ENCODE data around the gene CHD1L. TPM values are rescaled to one million over a fixed set of nuclear protein-coding genes. Genes with fewer than 3 reads are reported as not detected.

The CHD1L gene
- total and polyA plus RNA-seq, 2 of the 4 experiments (the other 2 are of a cell fraction): 31.2 to 47.5 TPM

GRCh38 chr1:147217141-147217540 is 25.3 kb upstream of the CHD1L start:
- no peak overlapping the region for H2BK120ac ChIP-seq (ENCODE audit: low read depth, low read length)
- no CpG with 5 or more reads among the region's 7 CpGs for WGBS, 2 experiments (ENCODE audit: extremely low coverage in 2 of 2, insufficient read length in 1 of 2)
- no peaks in the 10 kb centered on the region; the same call in 1 of the 2 replicates for H3K9me1 ChIP-seq (ENCODE audit: insufficient read depth, low read length)
- ChIA-PET CTCF (interaction anchor here (0.7 kb wide), 1 partner anchor 47 kb away, joined by 3 read pairs; no protein-coding TSS in a partner anchor), POLR2A (ENCODE audit: unreplicated experiment) (no interaction called here)
- no peak overlapping the region for H3K27ac ChIP-seq (ENCODE audit: insufficient read depth, low read length)
- in situ Hi-C loops (cut with MboI; ENCODE audit: low sequenced_read_pairs): no loop called here
- ATAC-seq (ENCODE audit: low read depth) (no peak), DNase-seq (no peak)
- H3K23ac ChIP-seq (ENCODE audit: low read depth, low read length): no peak overlapping the region
- H3K4me3 ChIP-seq (ENCODE audit: insufficient read depth, low read depth, low read length): no peak overlapping the region
- no peak overlapping the region for H2AK9ac ChIP-seq (replicated peaks; ENCODE audit: low read depth, low read length, poor library complexity)
- no peaks in the 10 kb centered on the region for H3K79me1 ChIP-seq (ENCODE audit: low read depth in 1 of 2, low read length in 2 of 2)
- dilution Hi-C loops (cut with HindIII; ENCODE audit: low sequenced_read_pairs, unreplicated experiment): no loop called here
- H3K56ac ChIP-seq (ENCODE audit: extremely low read depth, insufficient read depth, low read length): no peak overlapping the region
- no peak overlapping the region for H3K4me2 ChIP-seq (ENCODE audit: low read depth, low read length)
- no peak overlapping the region for H2AFZ ChIP-seq (replicated peaks; ENCODE audit: low read length, poor library complexity)
- TF ChIP-seq SMC3 (IDR thresholded peaks at IDR 0.05; ENCODE audit: low read depth, low read length) (no peak), CTCF (conservative IDR thresholded peaks at IDR 0.05; ENCODE audit: low read depth, low read length) (no peak), MXI1 (IDR thresholded peaks at IDR 0.05; ENCODE audit: borderline replicate concordance, low read depth, low read length) (no peak), NFE2L2 (IDR thresholded peaks at IDR 0.05; ENCODE audit: low read depth, low read length) (no peak), MAZ (IDR thresholded peaks at IDR 0.05; ENCODE audit: borderline replicate concordance, low read depth, low read length) (no peak), RCOR1 (IDR thresholded peaks at IDR 0.05; ENCODE audit: insufficient replicate concordance, low read length) (no peak), BHLHE40 (IDR thresholded peaks at IDR 0.05; ENCODE audit: low read depth, low read length) (no peak)
- TF ChIP-seq, protein P1, sequence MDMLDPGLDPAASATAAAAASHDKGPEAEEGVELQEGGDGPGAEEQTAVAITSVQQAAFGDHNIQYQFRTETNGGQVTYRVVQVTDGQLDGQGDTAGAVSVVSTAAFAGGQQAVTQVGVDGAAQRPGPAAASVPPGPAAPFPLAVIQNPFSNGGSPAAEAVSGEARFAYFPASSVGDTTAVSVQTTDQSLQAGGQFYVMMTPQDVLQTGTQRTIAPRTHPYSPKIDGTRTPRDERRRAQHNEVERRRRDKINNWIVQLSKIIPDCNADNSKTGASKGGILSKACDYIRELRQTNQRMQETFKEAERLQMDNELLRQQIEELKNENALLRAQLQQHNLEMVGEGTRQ (IDR thresholded peaks at IDR 0.05; ENCODE audit: low read depth, low read length): no peak
- H3K27me3 ChIP-seq (ENCODE audit: control insufficient read depth, insufficient read depth, low read length): no peaks in the 10 kb centered on the region; the same call in 1 of the 2 replicates
- H2AK5ac ChIP-seq (ENCODE audit: low read depth, low read length): no peak overlapping the region
- no peaks in the 10 kb centered on the region for H4K20me1 ChIP-seq (ENCODE audit: insufficient read depth, low read length)
- no TSS peak for BruUV-seq (replicated peaks)
- H4K91ac ChIP-seq (ENCODE audit: insufficient read depth, low read depth, low read length): no peak overlapping the region
- H2BK20ac ChIP-seq (ENCODE audit: low read depth, low read length): no peak overlapping the region
- no peak overlapping the region for H2BK5ac ChIP-seq (ENCODE audit: low read depth, low read length, poor library complexity, severe bottlenecking)
- no peak overlapping the region for H4K8ac ChIP-seq (ENCODE audit: low read depth in 2 of 2, low read length in 2 of 2)
- no peak overlapping the region for H3K14ac ChIP-seq (replicated peaks; ENCODE audit: low read depth, low read length)
- no peaks in the 10 kb centered on the region for H3K9me3 ChIP-seq (ENCODE audit: control insufficient read depth, insufficient read depth, low read length)
- H3K4me1 ChIP-seq (ENCODE audit: control insufficient read depth, insufficient read depth, low read length): no peaks in the 10 kb centered on the region
- no peak overlapping the region for H3K9ac ChIP-seq (ENCODE audit: low read depth, low read length)
- no peak overlapping the region for H3K18ac ChIP-seq (ENCODE audit: low read depth, low read length)
- no peak overlapping the region for H4K5ac ChIP-seq (ENCODE audit: low read depth, low read length)
- no peak overlapping the region for H3K4ac ChIP-seq (ENCODE audit: low read depth, low read length)
- H3K36me3 ChIP-seq (ENCODE audit: control insufficient read depth, insufficient read depth, low read length): no peaks in the 10 kb centered on the region
- intact Hi-C loops (cut with micrococcal nuclease): no loop called here
- no peak overlapping the region for H2BK15ac ChIP-seq (ENCODE audit: low read depth, low read length)

Data from IMR-90 (cell line).